SK-N-MC (cell line): ENCODE results near the gene STK39.

Source experiments
- EZH2 ChIP-seq: fragments of 200-600 bp; sonication (generic); IDR thresholded peaks from one replicate; pipeline ENCODE4 v1.6.1; 2017; ENCODE audit warnings: antibody characterized with exemption
- POLR2AphosphoS5 ChIP-seq: IDR thresholded peaks from 2 replicates; pipeline ENCODE4 v1.6.1; 2012; ENCODE audit warnings: mild to moderate bottlenecking, low read depth, low read length, borderline replicate concordance

DNA sequence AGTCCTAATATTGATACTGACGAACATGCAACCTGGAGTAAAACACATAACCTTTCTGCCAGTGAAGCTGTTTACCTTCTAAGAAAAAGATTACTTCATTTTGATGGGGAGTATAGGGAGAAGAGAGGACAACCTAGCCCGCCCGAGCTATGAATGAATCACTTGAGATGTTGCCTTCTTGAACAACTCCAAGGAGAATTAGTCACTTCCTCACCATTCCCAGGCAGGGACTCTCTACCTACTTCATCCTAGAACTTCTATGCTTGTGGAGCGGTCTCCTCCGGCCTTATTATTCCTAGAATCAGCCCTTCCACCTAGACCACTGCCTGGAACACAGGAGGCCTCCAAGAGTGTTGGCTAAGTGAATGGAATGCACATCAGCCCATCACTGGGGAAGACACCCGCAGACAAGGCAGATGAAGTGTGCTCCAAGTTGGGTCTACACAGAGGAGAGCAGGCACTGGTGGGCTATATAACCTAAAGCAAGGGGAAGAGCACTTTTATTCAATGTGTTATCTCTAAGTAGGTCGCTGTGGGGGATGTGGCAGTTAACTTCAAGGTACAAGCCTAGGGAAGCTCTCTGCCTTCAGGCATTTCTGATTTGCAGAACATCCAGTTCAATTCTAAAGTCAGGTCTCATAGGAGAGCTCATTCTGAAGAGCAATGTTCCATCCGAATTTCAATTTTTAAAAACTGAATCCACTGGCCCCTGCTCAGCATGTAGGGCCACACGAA, 57.4 kb downstream of the STK39 start:
- TF ChIP-seq POLR2AphosphoS5 (no peak), EZH2 (no peak)
